GM06990 (cell line): Measurements from ENCODE around the gene ANLN.

Experiments used
- DNase-seq: peaks from one replicate; pipeline ENCODE4 v3.0.0-alpha.2; 2011; ENCODE audit not compliant: insufficient read length; ENCODE audit errors: extremely low read depth
- H3K27me3 ChIP-seq: replicated peaks from 2 replicates; pipeline ENCODE4 v1.6.0; 2011; ENCODE audit warnings: low read length; ENCODE audit not compliant: control insufficient read depth, insufficient read depth
- H3K36me3 ChIP-seq: 2 replicates; pipeline ENCODE4 v1.5.1; 2011; ENCODE audit warnings: low read length; ENCODE audit not compliant: control insufficient read depth, insufficient read depth
- H3K4me3 ChIP-seq: replicated peaks from 2 replicates; pipeline ENCODE4 v1.5.1; 2011; ENCODE audit warnings: low read depth, mild to moderate bottlenecking, control low read depth, low read length
- CTCF ChIP-seq: IDR thresholded peaks from 2 replicates; pipeline ENCODE4 v1.5.1; 2011; ENCODE audit warnings: low read length, control low read depth, mild to moderate bottlenecking, inconsistent platforms; ENCODE audit not compliant: insufficient read depth, poor library complexity, severe bottlenecking

ANLN gene

GRCh38 chr7:36420307-36420706, 30.6 kb downstream of the ANLN start:
- Histone ChIP-seq H3K36me3 (peaks cover 2% of the 10 kb centered on the region), H3K4me3 (no peak overlapping the region), H3K27me3 (no peaks in the 10 kb centered on the region)
- no peak for DNase-seq
- no peak for TF ChIP-seq CTCF

- no peaks in the 10 kb centered on the region; the same call in none of the 2 replicates for H3K36me3 ChIP-seq
These were observed 32.4 kb downstream of the ANLN start for GRCh38 chr7:36422072-36422471.

GRCh38 chr7:36423633-36424032, 34.0 kb downstream of the ANLN start:
- no peak for DNase-seq
- TF ChIP-seq CTCF, result no peak
- H3K36me3 ChIP-seq, result no peaks in the 10 kb centered on the region; the same call in none of the 2 replicates
- no peak overlapping the region for H3K4me3 ChIP-seq
- no peaks in the 10 kb centered on the region for H3K27me3 ChIP-seq

More at GRCh38 chr7:36422072-36422471, 32.4 kb downstream of the ANLN start:
- no peaks in the 10 kb centered on the region for H3K27me3 ChIP-seq
- H3K4me3 ChIP-seq, result no peak overlapping the region
- no peak for DNase-seq
- TF ChIP-seq CTCF, result no peak

GRCh38 chr7:36430186-36430585, 40.5 kb downstream of the ANLN start:
- H3K27me3 ChIP-seq, result no peaks in the 10 kb centered on the region
- no peak for TF ChIP-seq CTCF
- no peak for DNase-seq
- no peaks in the 10 kb centered on the region; the same call in 1 of the 2 replicates for H3K36me3 ChIP-seq
- no peak overlapping the region for H3K4me3 ChIP-seq

- Histone ChIP-seq H3K4me3 (no peak overlapping the region), H3K36me3 (no peaks in the 10 kb centered on the region; the same call in 1 of the 2 replicates), H3K27me3 (no peaks in the 10 kb centered on the region)
- TF ChIP-seq CTCF, result no peak
- DNase-seq, result no peak
These were observed 41.2 kb downstream of the ANLN start for GRCh38 chr7:36430881-36431280.

- TF ChIP-seq CTCF, result no peak
- Histone ChIP-seq H3K36me3 (peaks cover 2% of the 10 kb centered on the region; the same call in 1 of the 2 replicates), H3K4me3 (no peak overlapping the region), H3K27me3 (no peaks in the 10 kb centered on the region)
- no peak for DNase-seq
These were observed 48.5 kb downstream of the ANLN start for GRCh38 chr7:36438211-36438610.
